Spleen (tissue), 7 donors: ENCODE results near the gene BHMT.

Experiments used
- POLR2A ChIP-seq, 3 donors: fragments of 450-650 bp; IDR thresholded peaks; one replicate each; pipeline ENCODE4 v1.5.1; 2017; ENCODE audit warnings: antibody characterized with exemption in 3 of 3, mild to moderate bottlenecking in 1 of 3
- POLR2AphosphoS5 ChIP-seq, 3 donors: sonication (generic); formaldehyde crosslinking; IDR thresholded peaks; one replicate each; pipeline ENCODE4 v1.5.1; 2017; ENCODE audit warnings: antibody characterized with exemption in 3 of 3
- TF ChIP-seq, protein P1 (sequence below), 11 experiments: fragments of 200-600 bp in 7 of 11; fragments of 450-650 bp in 4 of 11; sonication (generic) in 4 of 11; IDR thresholded peaks in 8 of 11; conservative IDR thresholded peaks in 3 of 11; 1 replicate in 7 of 11; 2 replicates in 4 of 11; pipeline versions ENCODE4 v1.4.0 to v1.8.0; 2016 to 2021; ENCODE audit warnings: antibody characterized with exemption in 11 of 11, inconsistent platforms in 4 of 11, mild to moderate bottlenecking in 1 of 11
- donor health status: DM: no; HTN: no; CAD: no; lungs with moderate emphysema.
- donor health status: DM: no; HTN: no; CAD: no.
- donor health status: DM: no; HTN: no; CAD: no.

GRCh38 chr5:79136618-79137017 is 25.0 kb downstream of the BHMT start:
- TF ChIP-seq, protein P1, sequence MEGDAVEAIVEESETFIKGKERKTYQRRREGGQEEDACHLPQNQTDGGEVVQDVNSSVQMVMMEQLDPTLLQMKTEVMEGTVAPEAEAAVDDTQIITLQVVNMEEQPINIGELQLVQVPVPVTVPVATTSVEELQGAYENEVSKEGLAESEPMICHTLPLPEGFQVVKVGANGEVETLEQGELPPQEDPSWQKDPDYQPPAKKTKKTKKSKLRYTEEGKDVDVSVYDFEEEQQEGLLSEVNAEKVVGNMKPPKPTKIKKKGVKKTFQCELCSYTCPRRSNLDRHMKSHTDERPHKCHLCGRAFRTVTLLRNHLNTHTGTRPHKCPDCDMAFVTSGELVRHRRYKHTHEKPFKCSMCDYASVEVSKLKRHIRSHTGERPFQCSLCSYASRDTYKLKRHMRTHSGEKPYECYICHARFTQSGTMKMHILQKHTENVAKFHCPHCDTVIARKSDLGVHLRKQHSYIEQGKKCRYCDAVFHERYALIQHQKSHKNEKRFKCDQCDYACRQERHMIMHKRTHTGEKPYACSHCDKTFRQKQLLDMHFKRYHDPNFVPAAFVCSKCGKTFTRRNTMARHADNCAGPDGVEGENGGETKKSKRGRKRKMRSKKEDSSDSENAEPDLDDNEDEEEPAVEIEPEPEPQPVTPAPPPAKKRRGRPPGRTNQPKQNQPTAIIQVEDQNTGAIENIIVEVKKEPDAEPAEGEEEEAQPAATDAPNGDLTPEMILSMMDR (IDR thresholded peaks at IDR 0.05 in 8 of 11, conservative IDR thresholded peaks at IDR 0.05 in 3 of 11), result no peak
- TF ChIP-seq POLR2AphosphoS5 (IDR thresholded peaks at IDR 0.05), result no peak
- TF ChIP-seq POLR2A (IDR thresholded peaks at IDR 0.05), result no peak
